Activated T-cell treated with anti-CD3 and anti-CD28 coated beads, Interleukin-2, amount 50 U/mL, for 24 hours (primary cell): ENCODE measurements around the gene NAV3.
"Not testable (repeated sequence)": the region's sequence is repeated elsewhere in the genome, so short reads cannot be mapped to it uniquely, and the experiment has no call there.

Source experiments
- DNase-seq: peaks from one replicate; pipeline ENCODE4 v3.0.0-alpha.2; 2020
- H3K27ac Mint-ChIP-seq: 2 replicates; pipeline ENCODE4 v1.8.0; 2020; ENCODE audit warnings: mild to moderate bottlenecking, mixed read lengths
- H3K27me3 Mint-ChIP-seq: 2 replicates; pipeline ENCODE4 v1.8.0; 2020; ENCODE audit warnings: mixed read lengths
- H3K36me3 Mint-ChIP-seq: 2 replicates; pipeline ENCODE4 v1.8.0; 2020; ENCODE audit warnings: low read depth, mixed read lengths
- H3K4me1 Mint-ChIP-seq: 2 replicates; pipeline ENCODE4 v1.8.0; 2020; ENCODE audit warnings: low read depth, mixed read lengths
- H3K4me3 Mint-ChIP-seq: 2 replicates; pipeline ENCODE4 v1.8.0; 2020; ENCODE audit warnings: mild to moderate bottlenecking, moderate library complexity, mixed read lengths
- H3K9me3 Mint-ChIP-seq: 2 replicates; pipeline ENCODE4 v1.8.0; 2020; ENCODE audit warnings: mixed read lengths

Gene NAV3

GRCh38 chr12:78101946-78102635, 271.4 kb downstream of the NAV3 start:
- H3K27ac Mint-ChIP-seq, result no peak overlapping the region
- no peaks in the 10 kb centered on the region for H3K36me3 Mint-ChIP-seq

GRCh38 chr12:78102801-78103200, 272.1 kb downstream of the NAV3 start:
- not testable (repeated sequence) for H3K27ac Mint-ChIP-seq, H3K4me1 Mint-ChIP-seq, DNase-seq, H3K4me3 Mint-ChIP-seq, H3K9me3 Mint-ChIP-seq, H3K36me3 Mint-ChIP-seq, H3K27me3 Mint-ChIP-seq

More at GRCh38 chr12:78101946-78102635, 271.4 kb downstream of the NAV3 start:
- no peaks in the 10 kb centered on the region for H3K4me1 Mint-ChIP-seq
- H3K9me3 Mint-ChIP-seq, result peaks cover 6% of the 10 kb centered on the region
- DNase-seq, result no peak
- no peak overlapping the region for H3K4me3 Mint-ChIP-seq
- no peaks in the 10 kb centered on the region for H3K27me3 Mint-ChIP-seq

GRCh38 chr12:78115889-78116288, 285.2 kb downstream of the NAV3 start:
- Mint-ChIP-seq H3K4me3 (no peak overlapping the region), H3K36me3 (no peaks in the 10 kb centered on the region), H3K4me1 (no peaks in the 10 kb centered on the region), H3K27me3 (no peaks in the 10 kb centered on the region), H3K9me3 (peaks cover 13% of the 10 kb centered on the region), H3K27ac (no peak overlapping the region)
- DNase-seq, result no peak

GRCh38 chr12:78118036-78118435, 287.3 kb downstream of the NAV3 start:
- Mint-ChIP-seq H3K9me3 (peaks cover 9% of the 10 kb centered on the region), H3K36me3 (no peaks in the 10 kb centered on the region), H3K27ac (no peak overlapping the region), H3K4me3 (no peak overlapping the region), H3K4me1 (no peaks in the 10 kb centered on the region), H3K27me3 (no peaks in the 10 kb centered on the region)
- DNase-seq, result no peak

- no peak overlapping the region for H3K4me3 Mint-ChIP-seq
- no peak for DNase-seq
- H3K27ac Mint-ChIP-seq, result no peak overlapping the region
- H3K4me1 Mint-ChIP-seq, result no peaks in the 10 kb centered on the region
- H3K27me3 Mint-ChIP-seq, result no peaks in the 10 kb centered on the region
- peaks cover 9% of the 10 kb centered on the region for H3K9me3 Mint-ChIP-seq
- no peaks in the 10 kb centered on the region for H3K36me3 Mint-ChIP-seq
Observed at GRCh38 chr12:78118486-78118885, 287.8 kb downstream of the NAV3 start.

GRCh38 chr12:78119351-78119918, 288.7 kb downstream of the NAV3 start:
- no peaks in the 10 kb centered on the region for H3K27me3 Mint-ChIP-seq
- no peak overlapping the region for H3K4me3 Mint-ChIP-seq
- H3K4me1 Mint-ChIP-seq, result no peaks in the 10 kb centered on the region
- no peak for DNase-seq
- no peaks in the 10 kb centered on the region for H3K36me3 Mint-ChIP-seq
- H3K9me3 Mint-ChIP-seq, result peaks cover 6% of the 10 kb centered on the region
- no peak overlapping the region for H3K27ac Mint-ChIP-seq

- Mint-ChIP-seq H3K27me3 (no peaks in the 10 kb centered on the region), H3K4me3 (no peak overlapping the region), H3K27ac (no peak overlapping the region), H3K9me3 (peaks cover 4% of the 10 kb centered on the region), H3K36me3 (no peaks in the 10 kb centered on the region), H3K4me1 (no peaks in the 10 kb centered on the region)
- DNase-seq, result no peak
Observed at GRCh38 chr12:78120306-78120705, 289.6 kb downstream of the NAV3 start.

- H3K36me3 Mint-ChIP-seq, result no peaks in the 10 kb centered on the region
- no peaks in the 10 kb centered on the region for H3K27me3 Mint-ChIP-seq
- H3K27ac Mint-ChIP-seq, result no peak overlapping the region
- H3K9me3 Mint-ChIP-seq, result peaks cover 1% of the 10 kb centered on the region
- H3K4me1 Mint-ChIP-seq, result no peaks in the 10 kb centered on the region
- no peak overlapping the region for H3K4me3 Mint-ChIP-seq
- DNase-seq, result no peak
Observed at GRCh38 chr12:78120866-78121560, 290.3 kb downstream of the NAV3 start.

GRCh38 chr12:78121969-78122610, 291.4 kb downstream of the NAV3 start:
- Mint-ChIP-seq H3K4me3 (no peak overlapping the region), H3K27me3 (no peaks in the 10 kb centered on the region), H3K9me3 (no peaks in the 10 kb centered on the region), H3K36me3 (no peaks in the 10 kb centered on the region), H3K27ac (no peak overlapping the region), H3K4me1 (no peaks in the 10 kb centered on the region)
- DNase-seq, result no peak

- no peaks in the 10 kb centered on the region for H3K36me3 Mint-ChIP-seq
- no peak for DNase-seq
- H3K4me3 Mint-ChIP-seq, result no peak overlapping the region
- no peaks in the 10 kb centered on the region for H3K4me1 Mint-ChIP-seq
- peaks cover 4% of the 10 kb centered on the region for H3K9me3 Mint-ChIP-seq
- H3K27ac Mint-ChIP-seq, result no peak overlapping the region
- no peaks in the 10 kb centered on the region for H3K27me3 Mint-ChIP-seq
Observed at GRCh38 chr12:78128211-78128610, 297.5 kb downstream of the NAV3 start.

- Mint-ChIP-seq H3K9me3 (peaks cover 2% of the 10 kb centered on the region), H3K27ac (no peak overlapping the region), H3K4me3 (no peak overlapping the region), H3K4me1 (no peaks in the 10 kb centered on the region), H3K27me3 (no peaks in the 10 kb centered on the region), H3K36me3 (no peaks in the 10 kb centered on the region)
- DNase-seq, result no peak
Observed at GRCh38 chr12:78143717-78144116, 313.0 kb downstream of the NAV3 start.

- Mint-ChIP-seq H3K27ac (no peak overlapping the region), H3K27me3 (no peaks in the 10 kb centered on the region), H3K4me3 (no peak overlapping the region), H3K9me3 (no peaks in the 10 kb centered on the region), H3K4me1 (no peaks in the 10 kb centered on the region), H3K36me3 (no peaks in the 10 kb centered on the region)
- no peak for DNase-seq
Observed at GRCh38 chr12:78145398-78145797, 314.7 kb downstream of the NAV3 start.

- no peaks in the 10 kb centered on the region for H3K27me3 Mint-ChIP-seq
Observed at GRCh38 chr12:78146365-78146772, 315.7 kb downstream of the NAV3 start.

GRCh38 chr12:78149459-78149858, 318.8 kb downstream of the NAV3 start:
- H3K27ac Mint-ChIP-seq, result no peak overlapping the region
- H3K4me1 Mint-ChIP-seq, result no peaks in the 10 kb centered on the region
- no peak overlapping the region for H3K4me3 Mint-ChIP-seq
- no peaks in the 10 kb centered on the region for H3K9me3 Mint-ChIP-seq
- no peaks in the 10 kb centered on the region for H3K27me3 Mint-ChIP-seq
- DNase-seq, result no peak
- H3K36me3 Mint-ChIP-seq, result no peaks in the 10 kb centered on the region

More at GRCh38 chr12:78146365-78146772, 315.7 kb downstream of the NAV3 start:
- no peak for DNase-seq
- no peak overlapping the region for H3K4me3 Mint-ChIP-seq
- H3K27ac Mint-ChIP-seq, result no peak overlapping the region
- no peaks in the 10 kb centered on the region for H3K4me1 Mint-ChIP-seq
- no peaks in the 10 kb centered on the region for H3K9me3 Mint-ChIP-seq
- no peaks in the 10 kb centered on the region for H3K36me3 Mint-ChIP-seq

GRCh38 chr12:78155546-78155945, 324.9 kb downstream of the NAV3 start:
- Mint-ChIP-seq H3K4me3 (no peak overlapping the region), H3K4me1 (no peaks in the 10 kb centered on the region), H3K9me3 (peaks cover 5% of the 10 kb centered on the region), H3K27me3 (no peaks in the 10 kb centered on the region), H3K27ac (no peak overlapping the region), H3K36me3 (no peaks in the 10 kb centered on the region)
- DNase-seq, result no peak
